OCI-LY7 (cell line): Measurements from ENCODE around the gene MRPS27.

Experiments used
- EZH2phosphoT487 ChIP-seq: fragments of 200-600 bp; sonication (generic); IDR thresholded peaks from 2 replicates; pipeline ENCODE4 v1.6.1; 2018; ENCODE audit warnings: low read depth, borderline replicate concordance, mild to moderate bottlenecking, mixed run types, antibody characterized with exemption, low read length, moderate library complexity, mixed read lengths
- TF ChIP-seq, protein P1 (sequence below): fragments of 200-600 bp; sonication (generic); conservative IDR thresholded peaks from 2 replicates; pipeline ENCODE4 v1.5.1; 2014; ENCODE audit warnings: mild to moderate bottlenecking, antibody characterized with exemption, low read length, moderate library complexity, mixed read lengths

DNA sequence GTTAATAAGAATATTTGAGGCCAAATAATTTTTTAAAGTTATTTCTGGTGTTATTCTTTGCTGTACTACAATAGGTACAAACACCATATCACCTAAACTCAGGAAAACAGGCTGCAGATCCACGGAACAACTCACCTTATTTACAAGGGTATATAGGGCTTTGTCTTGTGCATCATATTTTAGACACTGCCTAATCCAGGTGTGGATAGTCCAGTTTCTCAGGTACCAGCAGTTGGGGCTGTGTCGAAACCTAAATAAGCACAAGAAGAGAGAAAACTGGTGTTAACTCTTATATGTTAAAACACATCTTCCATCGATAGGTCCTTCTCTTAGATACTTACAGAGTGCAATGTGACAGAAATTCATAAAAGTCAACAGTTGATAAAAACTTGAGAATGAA lies 82.2 kb downstream of the MRPS27 start:
- TF ChIP-seq, protein P1, sequence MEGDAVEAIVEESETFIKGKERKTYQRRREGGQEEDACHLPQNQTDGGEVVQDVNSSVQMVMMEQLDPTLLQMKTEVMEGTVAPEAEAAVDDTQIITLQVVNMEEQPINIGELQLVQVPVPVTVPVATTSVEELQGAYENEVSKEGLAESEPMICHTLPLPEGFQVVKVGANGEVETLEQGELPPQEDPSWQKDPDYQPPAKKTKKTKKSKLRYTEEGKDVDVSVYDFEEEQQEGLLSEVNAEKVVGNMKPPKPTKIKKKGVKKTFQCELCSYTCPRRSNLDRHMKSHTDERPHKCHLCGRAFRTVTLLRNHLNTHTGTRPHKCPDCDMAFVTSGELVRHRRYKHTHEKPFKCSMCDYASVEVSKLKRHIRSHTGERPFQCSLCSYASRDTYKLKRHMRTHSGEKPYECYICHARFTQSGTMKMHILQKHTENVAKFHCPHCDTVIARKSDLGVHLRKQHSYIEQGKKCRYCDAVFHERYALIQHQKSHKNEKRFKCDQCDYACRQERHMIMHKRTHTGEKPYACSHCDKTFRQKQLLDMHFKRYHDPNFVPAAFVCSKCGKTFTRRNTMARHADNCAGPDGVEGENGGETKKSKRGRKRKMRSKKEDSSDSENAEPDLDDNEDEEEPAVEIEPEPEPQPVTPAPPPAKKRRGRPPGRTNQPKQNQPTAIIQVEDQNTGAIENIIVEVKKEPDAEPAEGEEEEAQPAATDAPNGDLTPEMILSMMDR = no peak
- TF ChIP-seq EZH2phosphoT487 = no peak
